GM19023 (cell line): ENCODE results near the gene RPL19.
"Not testable (repeated sequence)": the region's sequence is repeated elsewhere in the genome, so short reads cannot be mapped to it uniquely, and the experiment has no call there.

Experiments
- ATAC-seq: cut with Tn5 transposase; IDR thresholded peaks from one replicate; pipeline ENCODE4 v1.9.1; 2021; ENCODE audit warnings: mild to moderate bottlenecking, moderate library complexity; ENCODE audit not compliant: unreplicated experiment

RPL19 gene

DNA sequence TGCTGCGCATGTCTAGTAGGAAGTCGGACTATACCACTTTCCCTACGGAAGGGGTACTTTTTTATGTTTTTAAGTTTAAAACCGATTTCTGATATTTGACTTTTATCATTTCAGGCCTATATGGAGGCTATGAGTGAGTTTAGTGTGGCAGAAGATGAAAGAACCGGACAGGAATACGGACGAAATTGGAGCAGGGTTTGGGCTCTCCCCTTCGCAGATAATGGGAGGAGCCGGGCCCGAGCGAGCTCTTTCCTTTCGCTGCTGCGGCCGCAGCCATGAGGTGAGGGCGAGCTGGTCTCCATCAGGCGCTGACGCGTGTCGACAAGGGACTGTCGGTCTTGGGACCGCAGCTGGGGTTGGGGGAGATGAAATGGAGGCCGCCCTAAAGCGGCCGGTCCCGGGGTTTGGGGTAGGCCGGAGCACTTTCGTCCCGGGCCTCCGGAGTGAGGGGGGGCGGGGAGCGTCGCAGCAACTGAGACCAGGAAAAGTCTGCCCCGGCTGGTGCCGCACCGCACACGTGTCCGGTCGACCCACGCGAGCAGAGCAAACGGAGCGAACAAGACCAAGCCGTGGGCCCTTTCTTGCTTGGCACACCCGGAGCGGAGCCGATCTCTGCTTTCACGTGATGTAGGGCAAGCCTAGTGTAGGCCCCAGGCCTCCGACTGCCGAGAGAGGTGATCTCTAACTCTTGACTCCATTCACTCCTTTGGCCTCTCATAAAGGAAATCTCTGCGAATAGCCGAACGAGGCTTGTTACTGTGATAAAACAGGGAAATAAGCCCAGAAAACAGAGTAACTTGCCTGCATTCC, at the start of gene RPL19:
Gene RPL19 (plus strand): TSS at position 214 of the 810 bp plus-strand sequence. CDS start 62 bp downstream, at position 276.
- peak; percentile 53 for ATAC-seq

GRCh38 chr17:39150795-39151149, 49.3 kb upstream of the RPL19 start:
- no peak for ATAC-seq

- ATAC-seq = no peak
Observed at GRCh38 chr17:39151150-39151942, 48.7 kb upstream of the RPL19 start, which contains the start of gene PLXDC1. PLXDC1 (minus strand) TSS chr17:39151637; CDS start chr17:39151437, 200 bp downstream.

GRCh38 chr17:39151943-39152818, 47.9 kb upstream of the RPL19 start:
- no peak for ATAC-seq

DNA sequence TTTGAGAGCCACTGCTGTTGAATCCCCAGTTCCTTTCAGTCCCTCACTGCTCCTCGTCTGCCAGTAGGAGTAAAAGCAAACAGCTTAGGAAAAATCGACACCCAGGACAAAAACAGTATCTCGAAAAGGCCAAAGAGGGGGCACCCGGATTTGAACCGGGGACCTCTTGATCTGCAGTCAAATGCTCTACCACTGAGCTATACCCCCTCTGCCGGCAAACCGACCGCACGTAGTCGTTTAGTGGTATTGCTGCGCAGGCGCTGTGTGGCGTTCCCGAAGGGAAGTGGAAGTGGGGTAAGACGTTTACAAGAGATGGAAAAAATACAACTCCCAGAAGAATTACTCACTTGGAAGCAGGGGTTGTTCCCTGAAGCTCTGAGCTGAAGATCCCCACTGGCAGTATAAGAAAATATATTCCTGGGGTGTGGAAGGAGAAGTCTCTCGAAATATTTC, 46.5 kb upstream of the RPL19 start:
- ATAC-seq = peak; percentile 40

- ATAC-seq = no peak
Observed at GRCh38 chr17:39155654-39156053, 44.4 kb upstream of the RPL19 start.

- ATAC-seq = no peak
Observed at GRCh38 chr17:39156491-39156890, 43.6 kb upstream of the RPL19 start.

- ATAC-seq = no peak
Observed at GRCh38 chr17:39158623-39159022, 41.5 kb upstream of the RPL19 start.

DNA sequence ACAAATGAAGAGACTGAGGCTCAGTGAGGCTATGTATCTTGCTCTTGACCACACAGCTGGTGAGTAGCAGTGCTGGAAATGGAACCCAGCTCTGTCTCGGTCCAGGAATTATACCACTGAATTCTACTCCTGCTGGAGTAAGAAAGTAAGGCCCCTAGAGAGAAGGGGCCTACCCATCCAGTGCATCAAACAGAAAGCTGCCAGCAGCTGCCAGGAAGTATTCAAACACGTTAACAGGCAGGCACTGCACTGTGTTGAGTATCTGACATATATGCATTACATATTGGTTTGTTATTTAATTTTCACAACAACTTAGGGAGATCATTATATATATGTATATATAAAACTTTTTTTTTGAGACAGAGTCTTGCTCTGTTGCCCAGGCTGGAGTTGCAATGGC, 38.1 kb upstream of the RPL19 start:
- ATAC-seq = no peak

DNA sequence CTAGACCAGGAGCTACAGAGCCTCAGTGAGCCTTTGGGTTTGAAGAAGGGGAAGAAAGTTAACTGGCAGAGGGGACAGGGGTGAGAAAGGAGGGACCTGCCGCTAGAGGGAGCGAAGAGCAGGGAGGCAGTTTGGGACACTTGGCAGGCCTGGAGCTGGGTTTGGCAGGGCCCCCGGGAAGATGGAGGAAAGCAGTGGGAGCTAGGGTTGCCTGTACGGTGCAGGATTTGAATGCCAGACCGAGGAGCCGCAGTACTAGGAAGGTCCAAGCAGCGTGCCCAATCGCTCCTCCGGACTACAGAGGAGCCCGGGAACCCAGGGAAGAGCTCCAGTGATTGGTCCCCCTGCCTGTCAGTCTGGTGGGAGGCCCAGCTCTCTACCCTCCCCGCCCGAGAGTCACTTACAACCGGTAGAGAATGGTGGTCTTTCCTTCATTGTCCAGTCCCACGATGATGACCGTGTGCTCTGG, 35.4 kb upstream of the RPL19 start:
- ATAC-seq = peak; percentile 84

- ATAC-seq = no peak
Observed at GRCh38 chr17:39165178-39165840, 34.8 kb upstream of the RPL19 start.

GRCh38 chr17:39165841-39166349, 34.2 kb upstream of the RPL19 start, which contains the start of gene ARL5C:
ARL5C (minus strand) TSS chr17:39166161; CDS start chr17:39165760, 401 bp downstream.
- no peak for ATAC-seq

- ATAC-seq = no peak
Observed at GRCh38 chr17:39166437-39167335, 33.4 kb upstream of the RPL19 start.

DNA sequence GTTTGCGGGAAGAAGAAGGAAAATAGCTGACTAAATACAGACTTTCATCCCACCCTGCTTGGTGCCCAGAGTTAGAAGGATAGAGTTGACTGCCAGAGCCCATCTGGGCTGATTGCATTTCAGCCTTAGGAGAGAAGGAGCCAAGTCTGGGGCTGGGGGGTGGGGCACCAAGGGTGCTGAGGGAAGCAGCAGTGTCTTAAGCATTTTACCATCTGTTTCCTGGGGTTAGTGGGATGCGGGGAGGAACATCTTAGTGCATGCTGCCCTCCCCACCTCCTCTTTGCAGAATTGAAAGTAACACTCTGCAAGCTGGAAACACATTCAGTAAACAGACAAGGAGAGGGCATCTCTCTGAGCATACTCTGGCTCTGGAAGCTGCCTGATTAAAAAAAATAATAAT, 32.6 kb upstream of the RPL19 start:
- ATAC-seq = no peak

DNA sequence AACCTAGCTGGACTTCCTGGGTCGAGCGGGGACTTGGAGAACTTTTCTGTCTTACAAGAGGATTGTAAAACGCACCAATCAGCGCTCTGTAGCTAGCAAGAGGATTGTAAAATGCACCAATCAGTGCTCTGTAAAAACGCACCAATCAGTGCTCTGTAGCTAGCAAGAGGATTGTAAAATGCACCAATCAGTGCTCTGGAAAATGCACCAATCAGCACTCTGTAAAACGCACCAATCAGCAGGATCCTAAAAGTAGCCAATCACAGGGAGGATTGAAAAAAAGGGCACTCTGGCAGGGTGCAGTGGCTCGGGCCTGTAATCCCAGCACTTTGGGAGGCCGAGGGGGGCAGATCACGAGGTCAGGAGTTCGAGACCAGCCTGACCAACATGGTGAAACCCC, 31.6 kb upstream of the RPL19 start:
- ATAC-seq = not testable (repeated sequence)

DNA sequence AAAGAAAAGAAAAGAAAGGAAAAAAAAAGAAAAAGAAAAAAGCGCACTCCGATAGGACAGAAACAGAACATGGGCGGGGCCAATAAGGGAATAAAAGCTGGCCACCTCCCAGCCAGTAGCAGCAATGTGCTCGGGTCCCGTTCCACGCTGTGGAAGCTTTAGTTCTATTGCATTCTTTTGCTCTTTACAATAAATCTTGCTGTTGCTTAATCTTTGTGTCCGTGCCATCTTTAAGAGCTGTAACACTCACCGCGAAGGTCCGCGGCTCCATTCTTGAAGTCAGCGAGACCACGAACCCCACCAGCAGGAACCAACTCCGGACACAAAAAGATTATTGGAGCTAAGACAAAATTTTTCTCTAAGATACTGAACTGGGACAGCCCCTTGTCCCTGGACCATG, 31.0 kb upstream of the RPL19 start:
- no peak for ATAC-seq

DNA sequence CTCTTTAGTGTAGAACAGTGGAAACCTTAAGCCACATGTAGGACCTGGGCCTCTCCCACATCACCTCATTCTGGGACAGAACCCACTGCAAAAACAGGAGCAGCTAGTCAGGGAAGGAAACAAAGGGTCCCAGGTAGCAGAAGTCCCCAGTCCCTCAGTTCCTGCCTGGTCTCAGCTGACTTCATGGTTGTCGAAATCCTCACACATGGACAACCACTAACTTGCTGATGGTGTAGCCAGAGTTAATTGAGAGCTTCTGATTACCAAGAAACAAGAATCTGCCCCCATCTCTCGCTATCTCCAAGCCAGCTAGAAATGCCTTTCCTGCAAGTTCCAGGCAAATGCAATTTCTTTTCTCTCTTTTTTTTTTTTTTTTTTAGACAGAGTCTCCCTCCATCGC, 30.6 kb upstream of the RPL19 start:
- no peak for ATAC-seq

DNA sequence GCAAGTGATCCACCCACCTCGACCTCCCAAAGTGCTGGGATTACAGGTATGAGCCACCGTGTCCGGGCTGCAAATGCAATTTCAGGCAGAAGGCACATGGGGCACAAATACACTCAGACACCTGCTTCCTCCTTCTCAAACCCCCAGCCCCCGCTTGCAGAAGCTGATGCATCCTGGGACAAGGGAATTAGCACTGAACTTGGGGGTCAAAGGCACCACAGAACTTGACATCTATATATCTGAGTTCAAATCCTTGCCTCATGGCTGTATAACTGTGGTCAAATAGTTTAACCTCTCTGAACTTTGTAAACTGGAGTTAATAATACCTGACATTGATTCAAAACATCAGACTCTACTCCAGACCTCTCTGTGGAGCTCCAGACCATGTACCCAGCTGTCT, 30.0 kb upstream of the RPL19 start:
- ATAC-seq = no peak

GRCh38 chr17:39170558-39170957, 29.5 kb upstream of the RPL19 start:
- ATAC-seq = no peak
